Subcutaneous adipose tissue (tissue), 4 donors: ENCODE data around the gene KCNMA1. TPM values are rescaled to one million over a fixed set of nuclear protein-coding genes. Genes with fewer than 3 reads are reported as not detected.

Experiments
- total RNA-seq, 4 donors: library from RNA; depleted of rRNA; stranded (reverse); fragments of >200 nt; gene quantifications; one replicate each; pipeline ENCODE4 v1.1.0, GENCODE V29; 2016
- TF ChIP-seq, protein P1 (sequence below): fragments of 450-650 bp; IDR thresholded peaks from one replicate; pipeline ENCODE4 v1.5.1; 2016; ENCODE audit warnings: low read depth, mild to moderate bottlenecking, control low read depth, antibody characterized with exemption, moderate library complexity

Gene KCNMA1
- total RNA-seq, 4 donors from 2014 or later = 10.3 to 91.5 (median 23.8) TPM

DNA sequence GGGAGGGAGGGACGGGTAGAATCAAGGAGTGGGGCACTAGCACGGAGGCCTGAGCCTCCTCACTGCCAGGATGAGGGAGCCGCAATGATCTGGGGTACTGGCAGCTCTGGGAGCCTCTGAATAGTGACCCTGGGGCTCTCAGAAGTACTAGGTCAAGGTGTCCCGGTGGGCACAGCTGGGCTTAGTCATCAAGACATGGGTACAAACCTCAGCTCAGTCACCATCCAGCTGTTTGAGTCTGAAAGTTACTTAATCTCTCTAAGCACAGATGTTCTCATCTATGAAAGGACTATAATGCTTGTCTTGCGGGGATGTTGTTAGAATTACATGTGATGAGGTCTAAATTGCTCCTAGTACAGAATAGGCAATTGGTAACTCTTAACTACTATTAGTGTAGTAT lies 276.8 kb downstream of the KCNMA1 start:
- TF ChIP-seq, protein P1, sequence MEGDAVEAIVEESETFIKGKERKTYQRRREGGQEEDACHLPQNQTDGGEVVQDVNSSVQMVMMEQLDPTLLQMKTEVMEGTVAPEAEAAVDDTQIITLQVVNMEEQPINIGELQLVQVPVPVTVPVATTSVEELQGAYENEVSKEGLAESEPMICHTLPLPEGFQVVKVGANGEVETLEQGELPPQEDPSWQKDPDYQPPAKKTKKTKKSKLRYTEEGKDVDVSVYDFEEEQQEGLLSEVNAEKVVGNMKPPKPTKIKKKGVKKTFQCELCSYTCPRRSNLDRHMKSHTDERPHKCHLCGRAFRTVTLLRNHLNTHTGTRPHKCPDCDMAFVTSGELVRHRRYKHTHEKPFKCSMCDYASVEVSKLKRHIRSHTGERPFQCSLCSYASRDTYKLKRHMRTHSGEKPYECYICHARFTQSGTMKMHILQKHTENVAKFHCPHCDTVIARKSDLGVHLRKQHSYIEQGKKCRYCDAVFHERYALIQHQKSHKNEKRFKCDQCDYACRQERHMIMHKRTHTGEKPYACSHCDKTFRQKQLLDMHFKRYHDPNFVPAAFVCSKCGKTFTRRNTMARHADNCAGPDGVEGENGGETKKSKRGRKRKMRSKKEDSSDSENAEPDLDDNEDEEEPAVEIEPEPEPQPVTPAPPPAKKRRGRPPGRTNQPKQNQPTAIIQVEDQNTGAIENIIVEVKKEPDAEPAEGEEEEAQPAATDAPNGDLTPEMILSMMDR = no peak

DNA sequence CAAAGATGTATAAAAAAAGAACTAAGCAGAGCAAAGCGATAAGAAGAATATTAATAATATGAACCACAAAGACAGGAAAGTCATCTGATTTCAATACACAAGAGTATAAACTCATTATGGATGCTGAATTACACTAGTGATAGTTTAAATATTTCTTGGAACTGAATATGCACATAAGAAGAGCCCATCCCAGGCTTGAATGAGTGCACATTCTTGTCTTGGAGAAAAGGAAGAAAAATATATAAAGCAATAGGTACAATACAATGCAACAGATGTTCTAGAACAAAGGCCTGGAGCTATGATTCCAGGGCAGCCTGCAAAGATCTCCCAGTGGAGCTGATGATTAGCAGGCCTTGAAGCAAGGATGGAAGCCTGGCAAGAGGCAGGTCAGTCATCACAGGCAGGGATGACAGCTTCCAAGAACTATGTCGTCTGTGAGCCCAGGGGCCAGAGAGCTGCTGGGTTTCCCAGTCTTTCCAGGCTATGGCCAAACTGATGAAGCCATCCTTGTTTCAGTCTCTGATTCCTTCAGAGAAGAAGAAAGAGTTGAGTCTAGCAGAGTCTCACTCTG lies 277.6 kb downstream of the KCNMA1 start:
- TF ChIP-seq, protein P1 = no peak

DNA sequence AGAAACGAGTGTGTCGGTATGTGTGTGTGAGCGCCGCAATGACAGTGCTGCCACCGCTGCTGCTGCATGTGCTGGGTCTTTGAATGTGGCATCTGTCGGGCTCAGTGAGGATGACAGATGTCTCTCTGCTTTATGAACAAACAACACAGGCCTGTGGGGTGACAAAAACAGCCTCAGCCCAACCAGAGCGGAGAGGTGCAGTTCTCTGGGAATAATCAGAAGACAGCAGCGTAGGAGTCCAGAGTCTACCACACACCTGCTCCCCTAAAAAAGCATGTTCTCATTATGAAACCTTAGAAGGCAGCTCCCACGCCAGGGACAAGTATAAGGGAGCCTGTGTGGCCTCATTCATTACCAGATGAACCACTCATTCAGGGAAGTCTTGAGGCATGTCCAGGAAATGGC lies 278.3 kb downstream of the KCNMA1 start:
- TF ChIP-seq, protein P1 = no peak

DNA sequence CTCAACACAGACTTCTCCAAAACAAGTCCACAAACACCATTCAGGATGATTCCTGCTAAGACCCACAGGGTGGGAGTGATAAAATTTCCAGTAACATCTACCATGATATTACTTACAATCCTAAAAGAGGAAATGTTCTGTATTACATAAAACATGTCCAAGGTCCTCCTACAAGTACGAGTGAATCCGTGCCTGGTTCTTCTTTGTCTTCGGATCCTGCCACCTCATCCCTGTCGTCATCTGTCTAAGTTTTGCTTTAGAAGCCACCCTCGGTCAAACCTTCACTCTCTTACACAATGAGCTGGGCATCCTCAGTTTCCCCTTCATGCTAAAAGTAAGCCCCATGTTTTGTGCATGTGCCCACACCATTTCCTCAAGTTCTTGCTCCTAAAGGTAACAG lies 279.0 kb downstream of the KCNMA1 start:
- TF ChIP-seq, protein P1 = no peak

DNA sequence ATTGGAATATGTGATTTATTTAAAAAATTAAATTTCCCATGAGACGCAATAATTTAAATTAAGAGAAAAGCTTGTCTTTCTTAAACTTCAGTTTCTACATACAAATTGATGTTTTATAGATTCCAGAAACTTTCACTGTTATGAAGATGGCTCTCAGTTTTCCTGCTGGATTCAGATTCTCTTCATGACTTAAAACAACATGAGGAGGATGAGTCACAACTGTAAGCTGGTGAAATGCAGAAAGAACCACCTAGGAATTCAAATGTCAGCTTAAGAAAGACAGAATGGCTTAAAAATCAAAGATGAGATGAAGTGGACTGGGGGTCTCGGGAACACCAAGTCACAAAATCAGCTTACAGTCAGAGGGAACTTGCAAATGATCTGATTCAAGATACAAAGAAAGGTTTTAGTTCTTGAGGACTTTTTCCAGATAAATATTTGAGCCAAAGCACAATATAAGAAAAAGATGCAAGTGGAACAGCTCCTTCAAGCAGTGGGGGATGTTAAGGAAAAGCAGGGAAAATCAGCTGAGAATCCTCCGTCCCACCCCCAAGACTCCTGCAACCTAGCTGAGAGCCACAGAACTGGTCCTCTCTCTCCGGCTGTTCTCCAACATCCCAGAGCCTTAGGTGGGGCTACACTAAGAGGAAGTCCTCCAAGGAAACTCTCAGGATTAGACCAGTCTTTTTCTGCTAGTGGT lies 279.8 kb downstream of the KCNMA1 start:
- TF ChIP-seq, protein P1 = no peak

DNA sequence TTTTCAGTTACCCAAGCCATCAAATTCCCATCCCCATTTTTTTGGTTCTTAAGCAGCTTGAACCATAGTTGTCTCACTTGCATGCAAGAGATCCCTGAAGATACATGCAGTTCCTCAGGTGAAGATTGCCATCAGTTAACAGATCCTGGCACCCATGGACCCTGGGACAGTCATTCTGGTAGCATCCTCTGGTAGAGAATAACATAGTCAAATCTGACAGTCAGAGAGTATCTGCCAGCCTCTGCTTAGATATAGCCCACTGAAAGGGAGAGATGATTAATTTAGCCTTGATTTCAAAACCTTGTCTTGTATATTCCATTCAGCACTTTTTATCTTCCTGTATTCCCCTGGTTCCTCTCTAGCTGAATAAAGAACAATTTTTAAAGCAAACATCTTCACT lies 280.4 kb downstream of the KCNMA1 start:
- TF ChIP-seq, protein P1 = no peak

DNA sequence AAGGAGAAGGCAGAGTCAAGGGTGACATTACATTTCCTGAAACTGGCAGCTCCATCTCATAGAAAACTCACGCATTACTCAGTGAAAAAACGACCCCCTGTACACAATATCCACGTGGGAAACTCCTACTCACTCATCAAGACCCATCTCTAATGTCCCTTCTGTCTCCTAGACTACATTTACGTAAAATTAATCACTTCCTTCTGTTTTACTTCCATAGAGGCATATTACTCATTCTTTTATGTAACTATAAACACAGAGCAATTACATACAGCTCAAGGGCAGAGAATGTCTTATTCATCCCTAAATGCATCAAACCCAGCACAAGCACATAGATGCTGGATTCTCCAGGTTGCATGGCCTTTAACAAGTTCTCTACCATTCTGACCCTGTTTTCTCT lies 281.8 kb downstream of the KCNMA1 start:
- TF ChIP-seq, protein P1 = no peak
